Naive B cell (primary cell): Measurements from ENCODE around the gene IPO9. TPM values are rescaled to one million over a fixed set of nuclear protein-coding genes. Genes with fewer than 3 reads are reported as not detected.
A peak's percentile ranks its signal among the peaks of the same experiment; 100 is the strongest.

ENCODE experiments used
- ATAC-seq, 2 donors: fragments of 150-1000 bp; cut with Tn5 transposase; 2 replicates each; pipeline ENCODE4 v1.10.0; 2021; ENCODE audit warnings: low read depth in 2 of 2, mild to moderate bottlenecking in 2 of 2, moderate library complexity in 2 of 2
- DNase-seq: peaks from one replicate; pipeline ENCODE4 v3.0.0; 2022
- H3K27ac Mint-ChIP-seq, 6 donors: one replicate each; pipeline ENCODE4 v1.8.0; 2020 to 2022; ENCODE audit warnings: mild to moderate bottlenecking in 6 of 6, mixed read lengths in 6 of 6, moderate library complexity in 5 of 6, inconsistent platforms in 2 of 6
- H3K27me3 Mint-ChIP-seq, 3 donors: one replicate each; pipeline ENCODE4 v1.8.0; 2021 to 2022; ENCODE audit warnings: mixed read lengths in 3 of 3, mild to moderate bottlenecking in 1 of 3
- H3K36me3 Mint-ChIP-seq, 2 donors: one replicate each; pipeline ENCODE4 v1.8.0; 2020 to 2022; ENCODE audit warnings: mixed read lengths in 2 of 2, inconsistent platforms in 1 of 2, mild to moderate bottlenecking in 1 of 2
- H3K4me1 Mint-ChIP-seq, 3 donors: one replicate each; pipeline ENCODE4 v1.8.0; 2020 to 2022; ENCODE audit warnings: mixed read lengths in 3 of 3, inconsistent platforms in 1 of 3, mild to moderate bottlenecking in 1 of 3, moderate library complexity in 1 of 3
- H3K4me3 Mint-ChIP-seq, 8 donors: one replicate each; pipeline ENCODE4 v1.8.0; 2020 to 2022; ENCODE audit warnings: mild to moderate bottlenecking in 8 of 8, mixed read lengths in 8 of 8, moderate library complexity in 8 of 8, inconsistent platforms in 2 of 8
- H3K9me3 Mint-ChIP-seq, 7 donors: one replicate each; pipeline ENCODE4 v1.8.0; 2020 to 2022; ENCODE audit warnings: mixed read lengths in 7 of 7, mild to moderate bottlenecking in 5 of 7, inconsistent platforms in 2 of 7, moderate library complexity in 1 of 7
- polyA plus RNA-seq, 6 donors: library from polyadenylated mRNA; unstranded; fragments of 300-500 nt; fragmentation: Illumina TruSeq; gene quantifications; one replicate each; pipeline ENCODE4 v1.2.3, GENCODE V29; 2021; ENCODE audit warnings: low read depth in 6 of 6

The IPO9 gene
- polyA plus RNA-seq = 10 to 100 TPM; 13.6 to 30.0 (median 18.0) TPM

- DNase-seq (peak; percentile 96), ATAC-seq (peak; percentile 90 to 91)
- H3K36me3 Mint-ChIP-seq = no peaks in the 10 kb centered on the region
- H3K4me1 Mint-ChIP-seq = peaks cover 25 to 46% (median 42%) of the 10 kb centered on the region in 3 donors
- H3K9me3 Mint-ChIP-seq = no peaks in the 10 kb centered on the region
- H3K27ac Mint-ChIP-seq = peak within 1 kb of the TSS; percentile 92 to 98 (median 96)
- H3K4me3 Mint-ChIP-seq = peak within 1 kb of the TSS; percentile 91 to 99 (median 97)
- no peaks in the 10 kb centered on the region for H3K27me3 Mint-ChIP-seq
Observed at GRCh38 chr1:201828820-201829774, at the start of gene IPO9. Gene IPO9, plus strand, starts transcription at chr1:201829157. Its CDS starts 53 bp downstream, at chr1:201829210.

GRCh38 chr1:201779351-201779880, 49.5 kb upstream of the IPO9 start:
- no peak for ATAC-seq
- Mint-ChIP-seq H3K4me3 (no peak overlapping the region), H3K27ac (no peak overlapping the region), H3K27me3 (no peaks in the 10 kb centered on the region), H3K4me1 (no peaks in the 10 kb centered on the region), H3K36me3 (peaks cover 0 to 8% of the 10 kb centered on the region in 2 donors), H3K9me3 (no peaks in the 10 kb centered on the region)
- no peak for DNase-seq

- Mint-ChIP-seq H3K36me3 (peaks cover 0 to 8% of the 10 kb centered on the region in 2 donors), H3K27ac (no peak overlapping the region), H3K4me3 (no peak overlapping the region), H3K4me1 (no peaks in the 10 kb centered on the region), H3K27me3 (no peaks in the 10 kb centered on the region), H3K9me3 (no peaks in the 10 kb centered on the region)
- ATAC-seq (no peak), DNase-seq (no peak)
Observed at GRCh38 chr1:201780952-201781351, 48.0 kb upstream of the IPO9 start.

- Mint-ChIP-seq H3K4me1 (no peaks in the 10 kb centered on the region), H3K9me3 (no peaks in the 10 kb centered on the region), H3K27ac (no peak overlapping the region), H3K27me3 (no peaks in the 10 kb centered on the region), H3K4me3 (no peak overlapping the region), H3K36me3 (peaks cover 0 to 8% of the 10 kb centered on the region in 2 donors)
- DNase-seq = no peak
- no peak for ATAC-seq
Observed at GRCh38 chr1:201781437-201781836, 47.5 kb upstream of the IPO9 start.

DNA sequence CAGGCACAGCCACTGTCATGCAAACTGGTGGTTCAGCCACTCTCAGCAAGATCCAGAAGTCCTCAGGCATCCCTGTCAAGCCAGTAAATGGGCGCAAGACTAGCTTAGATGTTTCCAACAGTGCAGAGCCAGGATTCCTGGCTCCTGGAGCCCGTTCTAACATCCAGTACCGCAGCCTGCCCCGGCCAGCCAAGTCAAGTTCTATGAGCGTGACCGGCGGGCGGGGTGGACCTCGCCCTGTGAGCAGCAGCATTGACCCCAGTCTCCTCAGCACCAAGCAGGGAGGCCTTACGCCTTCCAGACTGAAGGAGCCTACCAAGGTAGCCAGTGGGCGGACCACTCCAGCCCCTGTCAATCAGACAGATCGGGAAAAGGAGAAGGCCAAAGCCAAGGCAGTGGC, 46.6 kb upstream of the IPO9 start:
- Mint-ChIP-seq H3K27me3 (no peaks in the 10 kb centered on the region), H3K27ac (no peak overlapping the region), H3K4me3 (no peak overlapping the region), H3K9me3 (no peaks in the 10 kb centered on the region), H3K36me3 (peaks cover 0 to 8% of the 10 kb centered on the region in 2 donors), H3K4me1 (no peaks in the 10 kb centered on the region)
- ATAC-seq (no peak), DNase-seq (no peak)

GRCh38 chr1:201783058-201783457, 45.9 kb upstream of the IPO9 start:
- ATAC-seq (no peak), DNase-seq (no peak)
- Mint-ChIP-seq H3K27me3 (no peaks in the 10 kb centered on the region), H3K4me3 (no peak overlapping the region), H3K36me3 (peaks cover 0 to 8% of the 10 kb centered on the region in 2 donors), H3K4me1 (no peaks in the 10 kb centered on the region), H3K27ac (peak overlapping the region in 2 of 6 donors; percentile 12 to 74), H3K9me3 (no peaks in the 10 kb centered on the region)

DNA sequence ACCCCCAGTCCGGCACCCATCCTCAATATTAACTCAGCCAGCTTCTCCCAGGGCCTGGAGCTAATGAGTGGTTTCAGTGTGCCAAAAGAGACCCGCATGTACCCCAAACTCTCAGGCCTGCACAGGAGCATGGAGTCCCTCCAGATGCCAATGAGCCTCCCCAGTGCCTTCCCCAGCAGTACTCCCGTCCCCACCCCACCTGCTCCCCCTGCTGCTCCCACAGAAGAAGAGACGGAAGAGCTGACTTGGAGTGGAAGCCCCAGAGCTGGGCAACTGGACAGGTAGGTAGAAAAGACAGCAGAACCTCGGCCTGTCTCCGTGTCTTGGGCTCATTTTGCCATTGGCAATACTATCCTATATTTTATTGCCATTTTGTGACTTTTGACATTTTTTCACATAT, 45.4 kb upstream of the IPO9 start:
- Mint-ChIP-seq H3K4me3 (no peak overlapping the region), H3K36me3 (peaks cover 0 to 11% of the 10 kb centered on the region in 2 donors), H3K4me1 (no peaks in the 10 kb centered on the region), H3K9me3 (no peaks in the 10 kb centered on the region), H3K27ac (no peak overlapping the region), H3K27me3 (no peaks in the 10 kb centered on the region)
- no peak for ATAC-seq
- DNase-seq = no peak

GRCh38 chr1:201785291-201785690, 43.7 kb upstream of the IPO9 start:
- Mint-ChIP-seq H3K27ac (no peak overlapping the region), H3K4me1 (no peaks in the 10 kb centered on the region), H3K27me3 (no peaks in the 10 kb centered on the region), H3K4me3 (no peak overlapping the region), H3K36me3 (peaks cover 0 to 15% of the 10 kb centered on the region in 2 donors), H3K9me3 (no peaks in the 10 kb centered on the region)
- no peak for DNase-seq
- ATAC-seq = no peak

DNA sequence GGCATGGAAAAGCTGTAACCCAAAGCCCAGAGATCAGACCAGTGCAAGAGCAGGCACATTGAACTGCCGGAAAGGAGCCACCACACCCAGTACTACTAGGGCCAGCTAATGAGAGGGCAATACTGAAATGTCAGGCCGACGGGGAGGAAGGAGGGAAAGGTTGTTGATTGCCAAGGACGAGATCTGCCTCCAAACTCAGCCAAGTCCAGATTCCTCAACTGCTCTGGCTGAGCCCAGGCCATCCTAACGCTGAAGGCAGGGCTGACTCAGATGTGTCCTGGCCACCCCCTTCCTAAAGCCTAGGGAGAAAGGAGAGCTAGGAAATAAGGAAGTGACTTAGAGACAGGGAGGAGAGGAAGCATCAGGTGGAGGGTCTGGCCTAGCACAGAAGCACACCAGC, 42.1 kb upstream of the IPO9 start:
- no peak for DNase-seq
- H3K27ac Mint-ChIP-seq = peak overlapping the region in 1 of 6 donors; percentile 25

DNA sequence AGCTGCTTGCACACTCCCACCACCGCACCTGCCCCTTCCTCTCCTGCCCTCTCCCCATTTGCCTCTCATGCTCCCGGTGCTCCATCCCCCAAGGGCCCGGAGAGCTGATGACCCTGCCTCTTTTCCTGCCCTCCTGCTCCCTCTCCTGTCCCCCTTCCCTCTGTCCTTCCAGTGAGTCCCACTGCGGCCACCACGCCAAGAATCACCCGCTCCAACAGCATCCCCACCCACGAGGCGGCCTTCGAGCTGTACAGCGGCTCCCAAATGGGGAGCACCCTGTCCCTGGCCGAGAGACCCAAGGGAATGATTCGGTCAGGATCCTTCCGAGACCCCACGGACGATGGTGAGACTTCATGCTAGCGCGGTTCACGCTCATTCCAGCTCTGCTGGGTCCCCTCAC, 40.7 kb upstream of the IPO9 start:
- Mint-ChIP-seq H3K36me3 (peaks cover 0 to 7% of the 10 kb centered on the region in 2 donors), H3K4me1 (peaks cover 0 to 7% (median 0%) of the 10 kb centered on the region in 3 donors), H3K4me3 (no peak overlapping the region), H3K27me3 (no peaks in the 10 kb centered on the region), H3K27ac (peak overlapping the region in 1 of 6 donors; percentile 51), H3K9me3 (no peaks in the 10 kb centered on the region)
- no peak for DNase-seq
- ATAC-seq = no peak

More for the DNA sequence above, 42.1 kb upstream of the IPO9 start:
- no peaks in the 10 kb centered on the region for H3K9me3 Mint-ChIP-seq
- peaks cover 0 to 15% of the 10 kb centered on the region in 2 donors for H3K36me3 Mint-ChIP-seq
- no peak for ATAC-seq
- H3K4me3 Mint-ChIP-seq = no peak overlapping the region
- peaks cover 0 to 7% (median 0%) of the 10 kb centered on the region in 3 donors for H3K4me1 Mint-ChIP-seq
- H3K27me3 Mint-ChIP-seq = no peaks in the 10 kb centered on the region

DNA sequence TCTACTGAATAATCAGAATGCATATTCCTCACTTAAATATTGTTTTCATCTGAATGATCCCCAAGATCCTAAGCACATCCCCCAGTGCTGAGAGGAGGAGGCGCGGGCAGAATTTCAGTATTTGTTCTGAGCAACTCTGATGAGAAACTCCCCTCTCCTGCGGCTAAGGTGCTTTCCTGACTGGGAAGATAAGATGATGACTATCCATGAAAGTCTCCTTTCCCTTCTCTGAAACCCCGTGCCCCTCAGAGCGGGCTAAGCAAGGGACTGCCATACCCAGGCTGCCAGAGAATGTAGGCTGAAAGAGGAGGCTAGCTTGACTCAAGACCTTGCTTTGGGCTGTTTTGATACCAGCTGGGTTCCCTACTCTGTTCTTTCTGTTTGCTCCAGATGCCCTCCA, 39.7 kb upstream of the IPO9 start:
- H3K36me3 Mint-ChIP-seq = peaks cover 0 to 7% of the 10 kb centered on the region in 2 donors
- ATAC-seq (no peak), DNase-seq (no peak)
- no peak overlapping the region for H3K4me3 Mint-ChIP-seq
- no peaks in the 10 kb centered on the region for H3K9me3 Mint-ChIP-seq
- no peaks in the 10 kb centered on the region for H3K27me3 Mint-ChIP-seq
- peak overlapping the region in 2 of 6 donors; percentile 15 to 24 for H3K27ac Mint-ChIP-seq
- H3K4me1 Mint-ChIP-seq = peaks cover 0 to 7% (median 0%) of the 10 kb centered on the region in 3 donors

DNA sequence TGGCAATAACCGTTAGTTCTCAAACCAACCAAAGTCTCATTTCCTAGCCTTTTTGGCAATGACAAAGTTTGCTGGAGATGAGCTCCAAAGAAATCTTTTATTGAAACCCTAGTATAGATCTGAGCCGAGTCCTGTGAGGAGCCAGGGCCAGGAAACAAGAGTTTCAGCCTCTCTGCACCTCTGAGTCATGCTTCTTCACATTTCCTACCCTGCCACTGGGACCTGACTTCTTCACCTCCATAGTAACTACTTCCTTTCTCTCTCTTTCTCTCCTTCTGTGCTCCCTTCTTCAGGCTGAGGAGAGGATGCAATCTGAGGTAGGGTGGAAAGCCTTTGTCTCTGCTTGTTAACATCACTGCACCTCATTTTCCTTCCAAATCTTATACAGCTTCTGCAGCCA, 38.7 kb upstream of the IPO9 start:
- DNase-seq (no peak), ATAC-seq (no peak)
- Mint-ChIP-seq H3K4me1 (peaks cover 0 to 7% (median 0%) of the 10 kb centered on the region in 3 donors), H3K4me3 (no peak overlapping the region), H3K36me3 (peaks cover 0 to 7% of the 10 kb centered on the region in 2 donors), H3K9me3 (no peaks in the 10 kb centered on the region), H3K27ac (no peak overlapping the region), H3K27me3 (no peaks in the 10 kb centered on the region)

GRCh38 chr1:201791051-201791778, 37.7 kb upstream of the IPO9 start:
- H3K27me3 Mint-ChIP-seq = no peaks in the 10 kb centered on the region
- no peak for ATAC-seq
- no peaks in the 10 kb centered on the region for H3K9me3 Mint-ChIP-seq
- H3K4me1 Mint-ChIP-seq = peaks cover 0 to 7% (median 0%) of the 10 kb centered on the region in 3 donors
- H3K36me3 Mint-ChIP-seq = peaks cover 0 to 7% of the 10 kb centered on the region in 2 donors
- peak overlapping the region in 1 of 6 donors; percentile 12 for H3K27ac Mint-ChIP-seq
- DNase-seq = no peak
- no peak overlapping the region for H3K4me3 Mint-ChIP-seq
